NCI-H2227 (cell line): Measurements from ENCODE around the gene RPF1.
"Not testable (repeated sequence)": the region's sequence is repeated elsewhere in the genome, so short reads cannot be mapped to it uniquely, and the experiment has no call there.

ENCODE experiments used
- DNase-seq: peaks from one replicate; lab custom pipeline; 2025; ENCODE audit not compliant: unreplicated experiment; lab: John Stamatoyannopoulos, UW

The RPF1 gene, protein sequence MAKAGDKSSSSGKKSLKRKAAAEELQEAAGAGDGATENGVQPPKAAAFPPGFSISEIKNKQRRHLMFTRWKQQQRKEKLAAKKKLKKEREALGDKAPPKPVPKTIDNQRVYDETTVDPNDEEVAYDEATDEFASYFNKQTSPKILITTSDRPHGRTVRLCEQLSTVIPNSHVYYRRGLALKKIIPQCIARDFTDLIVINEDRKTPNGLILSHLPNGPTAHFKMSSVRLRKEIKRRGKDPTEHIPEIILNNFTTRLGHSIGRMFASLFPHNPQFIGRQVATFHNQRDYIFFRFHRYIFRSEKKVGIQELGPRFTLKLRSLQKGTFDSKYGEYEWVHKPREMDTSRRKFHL

DNA sequence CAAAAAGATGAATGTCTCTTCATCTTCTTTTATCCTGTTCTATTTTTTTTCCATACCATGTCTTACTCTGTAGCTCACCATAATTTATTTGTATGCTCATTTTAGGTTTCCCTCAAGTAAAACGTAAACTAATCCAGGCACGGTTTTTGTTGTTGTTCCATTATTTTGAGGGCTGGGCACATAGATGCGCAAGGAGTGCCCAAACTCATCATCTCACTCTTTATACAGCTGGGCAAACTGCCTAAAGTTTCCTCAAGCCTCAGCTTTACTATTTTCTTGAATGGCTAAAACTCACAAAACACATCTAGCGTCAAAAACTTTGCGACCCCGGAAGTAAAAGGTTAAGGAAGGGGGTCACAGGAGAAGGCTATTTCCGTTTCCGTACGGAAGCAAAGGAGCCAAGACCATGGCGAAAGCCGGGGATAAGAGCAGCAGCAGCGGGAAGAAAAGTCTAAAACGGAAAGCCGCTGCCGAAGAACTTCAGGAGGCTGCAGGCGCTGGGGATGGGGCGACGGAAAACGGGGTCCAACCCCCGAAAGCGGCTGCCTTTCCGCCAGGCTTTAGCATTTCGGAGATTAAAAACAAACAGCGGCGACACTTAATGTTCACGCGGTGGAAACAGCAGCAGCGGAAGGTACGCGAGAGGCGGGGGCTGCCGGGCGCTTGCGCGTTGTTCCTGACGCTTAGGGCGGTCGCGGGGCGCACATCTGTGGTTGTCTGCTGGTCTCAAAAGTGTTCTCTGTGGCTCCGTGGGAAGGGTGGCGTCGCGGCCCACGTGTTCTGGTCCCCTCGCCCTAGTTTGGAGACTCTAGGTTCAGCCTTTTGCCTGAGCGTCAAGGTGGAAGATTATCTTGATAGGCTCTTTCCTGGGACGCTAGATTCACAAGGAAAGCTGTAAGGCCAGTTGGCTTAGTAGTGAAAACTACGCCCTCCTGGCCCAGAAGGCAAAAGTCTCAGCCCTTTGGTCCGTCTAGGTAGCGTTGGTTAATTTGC is at the start of gene RPF1:
Gene RPF1, plus strand, starts transcription at position 391 of the 993 bp plus-strand sequence. Its CDS starts 16 bp downstream, at position 407.
- DNase-seq: peak; percentile 90

DNA sequence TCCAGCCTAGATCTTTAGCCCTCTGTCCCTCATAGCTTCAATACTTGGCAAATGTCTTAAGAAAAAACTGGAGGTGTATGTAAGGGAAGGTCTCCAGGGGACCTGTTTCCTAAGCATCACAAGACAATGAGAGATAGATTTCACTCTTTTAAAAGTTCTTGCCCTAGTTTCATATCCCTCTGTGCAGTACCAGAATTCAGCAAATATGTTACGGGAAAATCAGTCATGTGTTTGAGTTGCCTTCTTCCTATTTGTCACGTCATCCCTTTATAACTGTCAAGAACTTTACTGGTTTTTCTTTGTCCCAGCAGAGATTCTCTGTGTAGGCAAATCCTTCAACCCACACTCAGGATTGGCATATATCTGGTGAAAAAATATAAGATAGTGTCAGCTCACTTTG is 48.5 kb upstream of the RPF1 start:
- DNase-seq: no peak

DNA sequence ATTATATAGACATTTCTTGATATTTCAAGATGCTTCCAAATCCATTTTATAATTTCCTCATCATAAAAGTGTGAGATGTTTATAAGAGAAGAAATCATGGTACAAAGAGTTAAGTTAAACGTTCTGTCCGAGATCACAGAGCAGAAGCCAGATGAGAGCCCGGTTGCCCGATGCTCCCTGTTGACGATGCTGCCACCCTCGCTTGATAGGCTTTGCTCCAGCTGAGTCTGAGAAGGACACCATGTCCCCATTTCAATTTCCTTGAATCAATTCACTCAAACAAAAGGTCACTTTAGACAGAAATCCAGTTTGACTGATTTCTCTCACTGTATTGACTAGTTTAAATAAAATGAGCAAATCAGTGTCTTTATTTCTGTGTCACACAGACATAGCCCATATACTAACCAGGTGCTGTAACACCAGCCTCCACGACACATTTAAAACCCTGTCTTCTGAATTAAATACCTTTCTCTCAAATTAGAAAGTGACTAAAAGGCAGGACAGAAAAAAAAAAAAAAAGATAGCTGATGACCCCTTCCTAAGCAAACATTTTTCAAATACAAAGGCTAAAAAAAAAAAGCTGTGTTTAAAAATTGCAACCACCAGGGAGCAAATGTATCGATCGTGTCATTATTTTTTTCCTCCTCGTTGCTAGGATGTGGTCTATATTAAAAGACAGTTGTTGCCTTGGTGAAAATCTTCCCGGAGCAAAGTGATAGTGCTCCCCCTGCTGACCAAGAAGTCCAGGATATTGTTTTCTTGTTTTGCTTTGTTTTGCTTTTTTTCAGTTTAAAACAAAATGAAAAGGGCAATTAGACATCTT is 45.6 kb upstream of the RPF1 start:
- peak; percentile 91 for DNase-seq

DNA sequence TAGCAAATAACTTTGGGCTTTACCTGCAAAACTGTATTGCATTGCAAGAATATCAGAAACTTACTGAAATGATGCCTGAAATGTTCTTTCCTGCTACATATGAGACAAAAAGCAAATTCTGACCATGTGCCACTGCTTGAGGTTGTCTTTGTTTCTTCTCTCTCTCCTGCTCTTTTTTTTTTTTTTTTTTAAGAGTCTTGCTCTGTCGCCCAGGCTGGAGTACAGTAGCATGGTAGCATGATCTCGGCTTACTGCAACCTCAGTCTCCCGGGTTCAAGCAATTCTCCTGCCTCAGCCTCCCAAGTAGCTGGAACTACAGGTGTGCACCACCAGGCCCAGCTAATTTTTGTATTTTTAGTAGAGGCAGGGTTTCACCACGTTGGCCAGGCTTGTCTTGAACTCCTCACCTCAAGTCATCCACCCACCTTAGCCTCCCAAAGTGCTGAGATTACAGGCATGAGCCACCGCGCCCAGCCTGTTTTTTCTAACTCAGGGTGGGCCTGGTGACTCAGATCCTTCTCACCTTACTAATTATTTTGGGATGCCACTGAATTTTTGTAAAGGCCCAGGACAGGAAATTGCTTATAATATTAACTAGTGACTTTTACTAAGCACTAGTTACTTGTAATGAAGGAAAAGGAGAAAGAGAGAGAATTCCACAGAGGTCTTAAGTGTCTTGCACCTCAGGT is 44.8 kb upstream of the RPF1 start:
- DNase-seq: no peak

DNA sequence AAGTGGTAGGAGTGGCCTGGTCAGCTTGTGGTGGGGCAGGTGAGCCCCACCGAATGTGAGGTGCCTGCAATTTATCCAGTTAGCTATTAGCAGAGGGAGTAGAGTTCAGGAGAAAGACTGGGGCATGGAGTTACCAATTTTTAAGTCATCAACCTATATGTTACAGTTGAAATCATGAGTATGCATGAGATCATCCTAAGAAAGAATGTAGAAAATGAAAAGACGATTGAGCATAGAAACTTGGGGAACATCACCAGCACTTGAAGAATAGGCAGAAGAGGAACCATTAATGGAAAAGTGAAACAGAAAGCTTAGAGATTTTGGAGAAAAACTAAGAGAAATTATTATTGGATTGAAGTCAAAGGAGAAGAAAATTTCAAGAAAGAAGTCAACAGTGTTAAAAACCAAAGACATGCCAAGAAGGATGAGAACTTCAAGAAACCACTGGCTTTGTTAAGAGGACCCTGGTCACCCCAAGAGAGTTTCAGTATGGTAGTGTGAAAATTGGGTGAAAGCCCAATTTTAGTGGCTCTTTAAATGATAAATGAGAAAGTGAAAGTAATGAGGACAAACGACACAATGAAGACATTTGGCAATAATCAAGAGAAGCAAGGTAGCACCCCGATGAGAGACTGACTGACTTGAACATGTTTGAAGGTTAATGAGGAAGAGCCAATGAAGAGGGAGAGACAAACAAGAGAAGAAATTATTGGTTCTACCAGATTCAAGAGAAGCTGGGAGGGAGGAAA is 44.1 kb upstream of the RPF1 start:
- no peak for DNase-seq

DNA sequence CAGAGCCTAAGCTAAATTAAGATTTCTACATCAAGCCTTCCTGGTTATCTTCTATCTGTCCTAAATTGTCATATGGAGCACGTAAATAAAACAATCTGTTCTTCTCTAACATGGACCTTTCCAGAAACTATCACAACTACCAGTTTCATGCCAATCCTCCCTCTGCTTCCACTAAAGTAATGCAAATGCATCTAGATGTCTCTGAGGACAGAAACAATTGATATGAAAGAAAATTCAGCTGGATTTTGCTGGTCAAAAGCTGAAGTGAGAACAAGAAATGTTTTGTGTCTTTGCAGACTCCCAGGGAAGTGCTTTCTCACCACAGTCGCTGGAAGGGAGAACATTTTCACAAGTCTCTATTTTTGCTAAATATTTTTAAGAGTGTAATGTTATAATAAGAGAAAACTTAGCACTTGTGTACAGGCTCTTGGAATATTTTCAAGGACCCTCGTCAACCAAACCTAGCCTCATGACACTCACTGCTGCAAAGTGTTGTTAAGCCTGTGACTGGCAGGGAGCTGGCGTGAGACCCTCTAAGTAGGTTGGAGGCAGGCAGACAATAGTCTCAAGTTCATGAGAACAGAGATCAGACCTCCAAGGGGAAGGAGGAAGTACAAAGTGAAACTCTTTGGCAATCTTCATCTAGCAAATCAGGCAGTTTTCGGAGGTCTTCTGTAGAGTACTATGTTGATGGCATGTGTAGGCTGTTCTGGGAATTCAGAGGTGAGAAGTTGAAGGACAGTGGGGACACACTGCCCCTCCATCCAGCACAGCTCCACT is 42.0 kb upstream of the RPF1 start:
- DNase-seq: no peak

DNA sequence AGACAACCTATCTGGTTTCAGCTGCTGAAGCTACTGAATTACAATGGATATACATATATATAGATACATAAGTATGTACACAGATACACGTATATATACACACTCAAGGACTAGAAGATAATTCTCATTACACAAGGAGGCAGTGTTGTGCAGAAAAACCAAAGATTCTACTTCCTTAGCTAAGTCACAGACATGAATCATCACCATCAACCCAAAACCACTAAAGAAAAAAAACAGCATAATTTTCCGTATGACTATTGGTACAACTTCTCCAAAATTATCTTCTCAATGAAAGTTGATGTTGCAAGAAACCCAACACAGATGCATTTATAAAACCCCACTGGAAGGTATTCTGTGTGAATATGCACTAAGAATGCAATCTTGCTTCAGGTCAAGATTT is 36.8 kb upstream of the RPF1 start:
- peak; percentile 20 for DNase-seq

DNA sequence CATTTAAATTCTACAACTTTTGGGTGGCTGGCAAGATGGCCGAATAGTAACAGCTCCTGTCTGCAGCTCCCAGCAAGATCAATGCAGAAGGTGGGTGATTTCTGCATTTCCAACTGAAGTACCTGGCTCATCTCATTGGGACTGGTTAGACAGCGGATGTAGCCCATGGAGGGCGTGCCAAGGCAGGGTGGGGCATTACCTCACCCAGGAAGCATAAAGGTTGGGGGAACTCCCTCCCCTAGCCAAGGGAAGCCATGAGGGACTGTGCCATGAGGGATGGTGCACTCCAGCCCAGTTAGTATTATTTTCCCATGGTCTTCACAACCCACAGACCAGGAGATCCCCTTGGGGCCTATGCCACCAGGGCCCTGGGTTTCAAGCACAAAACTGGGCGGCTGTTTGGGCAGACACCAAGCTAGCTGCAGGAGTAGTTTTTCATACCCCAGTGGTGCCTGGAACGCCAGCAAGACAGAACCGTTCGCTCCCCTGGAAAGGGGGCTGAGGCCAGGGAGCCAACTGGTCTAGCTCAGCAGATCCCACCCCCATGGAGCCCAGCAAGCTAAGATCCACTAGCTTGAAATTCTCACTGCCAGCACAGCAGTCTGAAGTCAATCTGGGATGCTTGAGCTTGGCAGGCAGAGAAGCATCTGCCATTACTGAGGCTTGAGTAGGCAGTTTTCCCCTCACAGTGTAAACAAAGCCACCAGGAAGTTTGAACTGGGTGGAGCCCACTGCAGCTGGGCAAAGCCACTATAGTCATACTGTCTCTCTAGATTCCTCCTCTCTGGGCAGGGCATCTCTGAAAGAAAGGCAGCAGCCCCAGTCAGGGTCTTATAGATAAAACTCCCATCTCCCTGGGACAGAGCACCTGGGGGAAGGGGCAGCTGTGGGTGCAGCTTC is 36.1 kb upstream of the RPF1 start:
- DNase-seq: not testable (repeated sequence)

DNA sequence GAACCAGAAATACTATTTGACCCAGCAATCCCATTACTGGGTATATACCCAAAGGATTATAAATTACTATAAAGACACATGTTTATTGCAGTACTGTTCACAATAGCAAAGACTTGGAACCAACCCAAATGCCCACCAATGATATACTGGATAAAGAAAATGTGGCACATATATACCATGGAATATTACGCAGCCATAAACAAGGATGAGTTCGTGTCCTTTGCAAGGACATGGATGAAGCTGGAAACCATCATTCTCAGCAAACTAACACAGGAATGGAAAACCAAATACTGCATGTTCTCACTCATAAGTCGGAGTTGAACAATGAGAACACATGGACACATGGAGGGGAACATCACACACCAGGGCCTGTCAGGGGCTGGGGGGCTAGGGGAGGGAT is 30.4 kb upstream of the RPF1 start:
- not testable (repeated sequence) for DNase-seq

DNA sequence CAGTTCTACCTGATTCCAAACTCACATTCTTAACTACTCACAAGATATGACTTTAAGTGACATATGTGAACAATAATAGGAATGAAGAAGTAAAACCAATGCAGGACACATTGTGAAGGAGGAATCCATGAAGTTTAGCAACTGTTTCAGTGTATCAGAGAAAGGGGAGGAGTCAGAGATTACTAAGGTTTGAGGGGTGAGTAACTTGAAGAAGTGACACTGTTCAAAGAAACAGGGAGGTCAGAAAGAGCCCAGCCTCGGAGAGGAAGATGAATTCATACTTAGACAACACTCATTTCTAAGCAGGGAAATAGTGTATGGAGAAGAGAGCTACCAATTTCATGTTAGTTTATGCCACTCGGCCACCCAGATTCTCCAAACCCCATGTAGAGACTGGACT is 28.2 kb upstream of the RPF1 start:
- DNase-seq: no peak

DNA sequence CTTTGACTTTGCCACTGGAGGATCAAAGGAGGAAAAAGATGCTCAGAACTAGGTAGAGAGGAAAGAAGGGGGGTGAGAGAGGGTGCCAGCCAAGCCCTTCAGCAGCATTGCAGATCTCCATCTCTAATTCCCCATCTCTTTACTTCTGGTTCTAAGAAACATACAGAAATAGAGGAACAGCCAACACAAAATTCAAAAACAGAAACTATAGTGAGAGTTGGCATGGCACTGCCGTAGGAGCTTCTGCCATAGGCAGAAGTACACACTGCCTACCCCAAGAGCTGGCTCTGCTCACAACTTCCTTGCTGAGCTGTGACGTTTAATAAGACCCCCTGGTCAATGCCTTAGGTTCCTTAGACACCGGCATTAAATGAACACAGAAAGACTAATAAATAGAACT is 26.6 kb upstream of the RPF1 start:
- DNase-seq: no peak

DNA sequence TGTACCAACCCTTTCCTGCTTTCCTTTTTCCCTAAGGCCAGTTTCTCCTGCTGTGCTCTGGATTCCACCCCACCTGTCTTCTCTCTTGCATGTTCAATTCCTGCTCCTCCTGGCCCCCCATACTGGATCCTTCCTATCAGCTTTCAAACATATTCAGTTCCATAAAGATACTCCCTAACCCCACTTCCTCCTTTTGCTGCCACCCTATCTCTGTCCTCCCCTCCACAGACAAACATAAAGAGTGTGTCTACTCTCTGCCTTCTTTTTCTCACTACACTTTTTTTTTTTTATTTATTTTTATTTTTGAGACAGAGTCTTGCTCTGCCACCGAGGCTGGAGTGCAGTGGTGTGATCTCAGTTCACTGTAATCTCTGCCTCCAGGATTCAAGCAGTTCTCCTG is 16.9 kb upstream of the RPF1 start:
- no peak for DNase-seq

DNA sequence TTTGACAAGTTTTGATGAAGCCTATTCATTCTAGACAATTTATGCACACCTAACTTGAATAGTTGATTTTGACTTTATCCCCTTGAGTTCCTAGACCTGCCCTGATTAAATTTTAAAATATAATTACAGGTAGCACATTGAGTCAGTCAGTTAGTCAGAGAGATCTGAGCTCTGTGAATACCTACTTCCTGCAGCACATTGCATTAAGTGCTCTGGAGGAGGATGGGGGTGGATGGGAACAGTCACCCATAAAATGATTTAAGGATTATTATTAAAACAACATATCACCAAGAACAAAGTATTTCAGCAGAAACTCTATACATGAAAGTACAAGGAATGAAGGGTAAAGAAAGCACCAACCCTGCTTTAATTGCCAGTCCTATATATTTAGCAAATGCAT is 11.8 kb upstream of the RPF1 start:
- no peak for DNase-seq

DNA sequence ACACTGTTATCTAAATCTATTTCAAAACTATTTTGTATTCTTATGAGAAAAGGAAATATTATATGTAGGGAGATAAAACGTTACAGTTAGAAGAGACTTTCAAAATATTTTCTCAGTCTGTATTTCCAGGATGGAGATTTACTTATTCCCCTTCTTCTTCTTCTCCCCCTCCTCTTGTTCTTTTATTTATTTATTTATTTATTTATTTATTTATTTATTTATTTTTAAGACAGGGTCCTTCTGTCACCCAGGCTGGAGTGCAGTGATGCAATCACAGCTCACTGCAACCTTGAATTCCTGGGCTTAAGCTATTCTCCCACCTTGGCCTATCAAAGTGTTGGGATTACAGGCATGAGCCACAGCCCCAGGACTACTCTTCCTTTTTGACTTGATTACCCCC is 2.8 kb upstream of the RPF1 start:
- DNase-seq: no peak

DNA sequence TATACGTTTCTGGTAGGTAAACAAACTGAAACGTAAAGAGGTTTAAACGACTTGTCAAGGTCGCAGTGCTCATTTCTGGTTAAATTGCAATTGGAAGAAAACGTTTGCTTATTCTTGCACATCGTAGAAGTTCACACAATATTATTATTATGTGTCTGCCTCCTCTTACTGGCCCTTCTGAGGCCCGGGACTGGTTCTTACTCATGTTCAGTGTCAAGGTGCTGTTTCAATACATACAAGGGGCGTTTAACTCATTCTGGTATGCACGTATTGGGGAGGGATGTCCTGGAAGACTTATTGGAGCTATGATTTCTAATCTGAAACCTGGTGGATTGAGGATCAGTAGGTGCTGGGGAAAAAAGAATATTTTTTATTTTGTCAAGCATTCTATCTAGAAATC is 932 bp downstream of the RPF1 start:
- DNase-seq: no peak

DNA sequence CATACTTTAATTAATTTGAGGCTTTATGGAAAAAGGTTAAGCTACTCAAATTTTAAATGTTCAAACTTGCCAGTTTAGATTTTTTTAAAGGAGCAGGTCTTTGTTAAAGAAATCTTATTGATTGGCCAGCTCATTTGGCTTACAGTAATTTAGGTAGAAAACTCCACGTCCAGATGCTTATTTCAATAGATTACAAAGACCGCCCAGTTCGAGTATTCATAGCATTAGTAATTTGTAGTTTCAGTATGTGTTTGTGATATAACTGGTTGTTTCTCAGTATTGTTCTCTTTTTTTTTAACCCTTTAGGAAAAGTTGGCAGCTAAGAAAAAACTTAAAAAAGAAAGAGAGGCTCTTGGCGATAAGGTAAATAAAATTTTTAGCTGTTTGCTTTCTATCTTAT is 1.6 kb downstream of the RPF1 start:
- no peak for DNase-seq

DNA sequence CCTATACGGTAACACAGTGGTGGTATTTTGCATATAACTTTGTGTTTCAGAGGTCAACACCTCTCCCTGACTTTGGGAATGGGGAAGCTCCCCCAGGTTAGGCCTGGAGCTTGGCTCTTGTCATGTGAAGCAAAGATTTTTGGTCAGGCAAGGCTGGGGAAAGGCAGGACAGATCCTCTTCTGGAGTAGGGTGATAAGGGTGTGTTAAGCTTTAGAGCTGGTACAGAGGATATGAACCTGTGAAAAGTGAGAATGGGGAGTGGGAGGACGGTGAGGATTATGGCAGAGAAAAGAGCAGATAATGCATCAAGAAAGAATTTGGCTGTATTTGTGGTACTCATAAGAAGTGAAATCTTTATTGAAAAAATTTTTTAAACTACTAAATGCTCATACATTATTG is 2.3 kb downstream of the RPF1 start:
- DNase-seq: no peak

DNA sequence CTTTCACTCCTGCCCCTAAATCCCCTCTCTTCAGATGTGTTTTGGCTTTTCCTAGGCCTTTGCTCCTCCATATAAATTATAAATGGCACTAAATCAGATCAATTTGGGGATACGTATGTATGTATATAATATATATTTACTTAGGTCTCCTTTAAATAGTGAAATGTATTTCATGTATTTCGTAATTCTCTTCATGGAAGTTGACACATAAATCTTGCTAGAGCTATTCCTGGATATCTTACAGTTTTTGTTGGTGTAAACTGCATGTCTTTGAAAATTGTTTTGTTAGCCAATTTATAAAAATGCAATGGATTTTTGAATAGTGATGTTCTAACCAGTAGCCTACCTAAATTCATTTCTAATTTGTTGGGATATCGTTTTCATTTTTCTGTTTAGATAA is 9.0 kb downstream of the RPF1 start:
- DNase-seq: no peak
